Measurements from ENCODE around the gene RBM34.
"Not testable (repeated sequence)": the region's sequence is repeated elsewhere in the genome, so short reads cannot be mapped to it uniquely, and the experiment has no call there.

Gene RBM34

GRCh38 chr1:235097501-235097900 is 63.5 kb downstream of the RBM34 start:
- H3K27me3 Mint-ChIP-seq: peaks cover 13% of the 10 kb centered on the region
- not testable (repeated sequence) for H3K27ac Mint-ChIP-seq, H3K4me3 Mint-ChIP-seq

DNA sequence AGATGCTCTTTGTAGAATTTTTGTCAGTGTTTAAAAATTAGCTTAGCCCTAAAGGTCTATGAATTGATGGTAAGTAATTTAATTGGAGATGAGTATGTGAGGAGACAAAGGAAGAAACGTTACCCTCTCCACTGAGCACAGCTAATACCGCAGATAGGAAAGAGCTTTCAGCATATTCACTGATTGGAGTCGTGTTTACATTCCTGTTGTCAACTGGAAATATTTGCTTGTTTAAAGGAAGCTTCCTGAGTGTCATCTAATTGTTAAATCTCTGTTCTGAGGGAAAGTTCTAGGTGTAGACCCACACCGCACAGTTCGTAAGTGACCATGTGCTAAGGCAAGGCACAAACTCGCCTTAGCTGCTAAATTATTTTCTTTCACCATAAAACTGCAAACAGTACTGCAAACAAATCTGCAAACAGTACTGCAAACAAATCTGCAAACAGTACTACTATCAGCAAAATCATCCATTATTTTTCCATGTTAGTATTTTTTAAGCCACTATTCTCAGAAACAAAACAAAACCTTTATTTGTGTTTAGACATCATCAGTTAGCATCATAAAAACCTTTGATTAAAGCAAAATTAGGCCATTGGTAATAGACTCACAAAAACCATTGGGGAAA is 65.0 kb downstream of the RBM34 start:
- Mint-ChIP-seq H3K27me3 (peaks cover 9% of the 10 kb centered on the region), H3K9me3 (no peaks in the 10 kb centered on the region), H3K27ac (no peak overlapping the region), H3K4me1 (peaks cover 8% of the 10 kb centered on the region), H3K36me3 (ENCODE audit: low read depth) (no peaks in the 10 kb centered on the region), H3K4me3 (no peak overlapping the region)
- ATAC-seq (no peak), DNase-seq (no peak)

More at GRCh38 chr1:235097501-235097900, 63.5 kb downstream of the RBM34 start:
- H3K4me1 Mint-ChIP-seq: peaks cover 18% of the 10 kb centered on the region
- not testable (repeated sequence) for DNase-seq; H3K9me3 Mint-ChIP-seq; H3K36me3 Mint-ChIP-seq (ENCODE audit: low read depth); ATAC-seq

DNA sequence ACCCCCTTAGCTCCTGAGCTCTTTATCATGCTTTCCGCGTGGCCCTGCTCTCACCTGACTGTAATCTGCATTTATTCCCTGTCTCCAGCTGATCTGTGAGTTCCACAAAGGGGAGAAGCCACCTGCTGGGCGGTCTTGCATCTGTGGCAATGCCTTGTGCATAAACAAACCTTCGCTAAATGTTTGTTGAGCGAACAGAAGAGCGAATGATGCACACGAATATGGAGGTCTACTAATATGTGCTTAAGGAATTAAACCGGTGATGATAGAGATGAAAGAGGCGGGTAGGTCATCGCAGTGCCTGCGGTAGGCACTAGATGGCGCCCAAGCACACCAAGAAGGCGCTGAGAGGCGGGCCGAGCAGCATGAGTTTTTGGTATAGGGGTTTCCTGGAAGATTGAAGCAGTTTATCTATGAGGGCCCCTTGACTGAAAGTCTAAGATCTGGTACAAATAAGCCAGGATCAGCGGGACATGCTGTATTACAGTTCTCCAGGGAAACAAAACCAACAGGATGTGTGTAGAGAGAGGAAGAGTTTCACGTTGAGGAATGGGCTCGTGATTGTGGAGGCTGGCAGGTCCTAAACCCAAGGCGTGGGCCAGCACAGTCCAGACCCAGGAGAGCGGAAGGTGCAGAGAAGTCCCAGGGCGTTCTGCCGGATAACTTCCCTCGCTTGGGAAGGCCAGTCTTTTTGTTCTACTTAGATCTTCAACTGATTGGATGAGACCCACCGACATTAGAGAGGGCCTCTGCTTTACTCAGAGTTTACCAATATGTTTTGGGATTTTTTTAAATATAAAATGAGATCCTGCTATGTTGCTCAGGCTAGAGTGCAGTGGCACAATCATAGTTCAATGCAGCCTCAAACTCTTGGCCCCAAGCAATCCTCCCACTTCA is 67.1 kb downstream of the RBM34 start:
- DNase-seq (peak; percentile 89), ATAC-seq (peak; percentile 90)
- Mint-ChIP-seq H3K27ac (peak overlapping the region; percentile 23), H3K9me3 (no peaks in the 10 kb centered on the region), H3K27me3 (peaks cover 8% of the 10 kb centered on the region), H3K36me3 (ENCODE audit: low read depth) (no peaks in the 10 kb centered on the region), H3K4me1 (peaks cover 12% of the 10 kb centered on the region), H3K4me3 (no peak overlapping the region)

DNA sequence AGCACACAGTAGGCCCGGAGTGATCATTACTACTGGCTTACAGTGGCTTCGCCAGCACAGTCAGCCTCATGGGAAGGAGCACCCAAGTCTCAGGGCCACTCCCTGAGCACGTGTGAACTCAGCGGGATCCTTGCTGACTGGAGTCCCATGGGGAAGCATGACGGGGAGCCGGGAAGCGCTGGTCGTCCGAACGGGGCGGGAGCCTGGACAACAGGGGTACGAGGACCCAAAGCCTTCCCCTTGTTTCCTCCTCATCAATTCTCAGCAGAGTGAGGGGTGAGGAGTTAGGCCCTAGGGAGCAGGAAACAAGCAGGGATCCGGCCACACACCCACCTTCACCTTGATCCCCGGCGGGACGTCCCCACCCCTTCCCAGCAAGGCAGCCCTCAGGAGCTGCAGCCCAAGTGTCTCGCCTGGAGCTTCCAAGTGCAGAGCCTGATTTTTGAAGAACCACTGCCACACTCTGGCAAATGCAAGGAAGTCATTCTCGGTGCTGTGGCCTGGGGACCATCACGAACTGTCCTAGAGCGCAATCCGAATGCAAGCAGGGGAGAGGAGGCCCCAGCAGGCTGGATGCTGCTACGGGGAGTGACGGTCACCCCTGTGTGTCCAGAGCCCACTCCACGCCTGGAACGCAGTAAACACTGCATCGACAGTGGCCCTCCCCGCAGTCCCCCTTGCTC is 67.9 kb downstream of the RBM34 start:
- no peak for DNase-seq
- Mint-ChIP-seq H3K9me3 (no peaks in the 10 kb centered on the region), H3K36me3 (ENCODE audit: low read depth) (no peaks in the 10 kb centered on the region), H3K27ac (no peak overlapping the region), H3K27me3 (peaks cover 6% of the 10 kb centered on the region), H3K4me3 (no peak overlapping the region), H3K4me1 (peaks cover 12% of the 10 kb centered on the region)
- ATAC-seq: no peak

- not testable (repeated sequence) for H3K27me3 Mint-ChIP-seq; DNase-seq; H3K9me3 Mint-ChIP-seq; H3K36me3 Mint-ChIP-seq (ENCODE audit: low read depth); H3K27ac Mint-ChIP-seq; H3K4me3 Mint-ChIP-seq; ATAC-seq
- peaks cover 12% of the 10 kb centered on the region for H3K4me1 Mint-ChIP-seq
Measured at GRCh38 chr1:235092415-235092814, 68.6 kb downstream of the RBM34 start.

GRCh38 chr1:235092045-235092406 is 69.0 kb downstream of the RBM34 start:
- not testable (repeated sequence) for DNase-seq; H3K27ac Mint-ChIP-seq; H3K36me3 Mint-ChIP-seq (ENCODE audit: low read depth); H3K9me3 Mint-ChIP-seq; ATAC-seq; H3K4me3 Mint-ChIP-seq; H3K27me3 Mint-ChIP-seq
- H3K4me1 Mint-ChIP-seq: peaks cover 12% of the 10 kb centered on the region

GRCh38 chr1:235091319-235092044 is 69.6 kb downstream of the RBM34 start:
- H3K4me3 Mint-ChIP-seq; DNase-seq; ATAC-seq; H3K27me3 Mint-ChIP-seq; H3K36me3 Mint-ChIP-seq (ENCODE audit: low read depth); H3K27ac Mint-ChIP-seq; H3K9me3 Mint-ChIP-seq: not testable (repeated sequence)
- peaks cover 12% of the 10 kb centered on the region for H3K4me1 Mint-ChIP-seq

DNA sequence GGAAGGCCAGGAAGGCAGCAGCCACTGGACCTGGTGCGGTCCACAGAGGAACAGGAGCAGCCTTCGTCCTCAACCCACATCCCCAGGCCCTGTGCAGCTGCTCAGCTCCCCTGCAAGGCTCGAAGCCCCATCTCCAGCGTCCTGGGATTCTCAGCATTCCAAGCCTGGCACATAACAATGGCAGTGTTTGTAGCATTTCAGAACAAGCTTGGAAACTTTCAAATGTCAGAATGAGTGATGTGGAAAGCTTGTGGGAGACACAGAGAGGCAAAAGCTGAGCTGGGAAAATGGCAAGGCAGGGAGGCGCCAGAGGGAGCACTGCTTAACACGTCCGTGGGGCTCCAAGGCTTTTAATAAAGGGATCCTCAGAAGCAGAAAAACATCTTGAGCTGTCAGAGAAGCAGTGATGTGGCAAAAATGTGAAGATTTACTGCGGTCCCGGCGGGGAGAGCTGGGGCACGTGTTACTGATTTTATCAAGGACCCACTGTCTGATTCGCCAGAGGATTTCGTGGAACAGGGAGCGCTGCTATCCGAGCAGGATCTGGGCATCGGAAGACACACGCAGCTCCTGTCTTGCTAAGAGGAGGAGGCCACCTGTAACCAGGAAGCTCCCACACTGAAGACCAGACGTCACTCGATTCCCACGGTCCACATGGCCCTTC is 70.5 kb downstream of the RBM34 start:
- no peaks in the 10 kb centered on the region for H3K36me3 Mint-ChIP-seq (ENCODE audit: low read depth)
- H3K27me3 Mint-ChIP-seq: peaks cover 5% of the 10 kb centered on the region
- DNase-seq (no peak), ATAC-seq (no peak)
- peaks cover 12% of the 10 kb centered on the region for H3K4me1 Mint-ChIP-seq
- H3K27ac Mint-ChIP-seq: no peak overlapping the region
- no peaks in the 10 kb centered on the region for H3K9me3 Mint-ChIP-seq
- H3K4me3 Mint-ChIP-seq: no peak overlapping the region

DNA sequence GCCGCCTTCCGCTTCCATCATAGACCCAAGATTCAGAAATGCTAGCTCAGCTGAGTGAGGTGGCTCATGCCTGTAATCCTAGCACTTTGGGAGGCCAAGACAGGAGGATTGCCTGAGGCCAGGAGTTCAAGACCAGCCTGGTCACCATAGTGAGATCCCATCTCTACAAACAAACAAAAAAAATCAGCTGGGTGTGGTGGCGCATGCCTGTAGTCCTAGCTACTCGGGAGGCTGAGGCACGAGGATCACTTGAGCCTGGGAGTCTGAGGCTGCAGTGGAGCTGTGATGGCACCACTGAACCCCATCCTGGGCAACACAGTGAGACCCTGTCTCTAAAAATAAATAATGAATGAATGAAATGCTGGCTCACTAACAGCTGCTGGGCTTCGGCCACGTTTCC is 72.1 kb downstream of the RBM34 start:
- DNase-seq (no peak), ATAC-seq (no peak)
- H3K4me3 Mint-ChIP-seq: no peak overlapping the region
- peaks cover 11% of the 10 kb centered on the region for H3K4me1 Mint-ChIP-seq
- H3K27me3 Mint-ChIP-seq: peaks cover 3% of the 10 kb centered on the region
- no peaks in the 10 kb centered on the region for H3K36me3 Mint-ChIP-seq (ENCODE audit: low read depth)
- H3K9me3 Mint-ChIP-seq: no peaks in the 10 kb centered on the region
- H3K27ac Mint-ChIP-seq: no peak overlapping the region

DNA sequence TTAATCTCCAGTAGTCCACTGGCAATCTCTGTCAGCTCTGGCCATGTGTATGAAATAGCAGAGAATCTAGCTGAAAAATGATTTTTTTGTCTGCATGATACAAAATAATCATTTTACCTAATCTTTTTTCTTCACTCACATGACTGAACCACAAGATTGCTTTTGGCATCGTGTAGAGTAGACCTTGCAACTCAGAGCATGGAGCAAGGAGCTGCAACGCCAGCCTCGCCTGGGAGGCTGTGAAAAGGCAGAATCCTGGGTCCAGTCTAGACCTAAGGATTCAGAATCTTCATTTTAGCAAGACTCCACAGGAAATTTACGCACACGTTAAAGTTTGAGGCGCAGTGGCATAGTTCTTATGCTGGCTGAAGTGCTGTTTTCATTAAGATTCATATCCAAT is 72.6 kb downstream of the RBM34 start:
- Mint-ChIP-seq H3K4me3 (no peak overlapping the region), H3K4me1 (peaks cover 12% of the 10 kb centered on the region), H3K27ac (no peak overlapping the region), H3K9me3 (no peaks in the 10 kb centered on the region), H3K36me3 (ENCODE audit: low read depth) (no peaks in the 10 kb centered on the region), H3K27me3 (no peaks in the 10 kb centered on the region)
- DNase-seq: no peak
- no peak for ATAC-seq

GRCh38 chr1:235087906-235088305 is 73.1 kb downstream of the RBM34 start:
- ATAC-seq: no peak
- Mint-ChIP-seq H3K9me3 (no peaks in the 10 kb centered on the region), H3K27me3 (no peaks in the 10 kb centered on the region), H3K36me3 (ENCODE audit: low read depth) (no peaks in the 10 kb centered on the region), H3K4me3 (no peak overlapping the region), H3K27ac (no peak overlapping the region), H3K4me1 (peaks cover 17% of the 10 kb centered on the region)
- no peak for DNase-seq

DNA sequence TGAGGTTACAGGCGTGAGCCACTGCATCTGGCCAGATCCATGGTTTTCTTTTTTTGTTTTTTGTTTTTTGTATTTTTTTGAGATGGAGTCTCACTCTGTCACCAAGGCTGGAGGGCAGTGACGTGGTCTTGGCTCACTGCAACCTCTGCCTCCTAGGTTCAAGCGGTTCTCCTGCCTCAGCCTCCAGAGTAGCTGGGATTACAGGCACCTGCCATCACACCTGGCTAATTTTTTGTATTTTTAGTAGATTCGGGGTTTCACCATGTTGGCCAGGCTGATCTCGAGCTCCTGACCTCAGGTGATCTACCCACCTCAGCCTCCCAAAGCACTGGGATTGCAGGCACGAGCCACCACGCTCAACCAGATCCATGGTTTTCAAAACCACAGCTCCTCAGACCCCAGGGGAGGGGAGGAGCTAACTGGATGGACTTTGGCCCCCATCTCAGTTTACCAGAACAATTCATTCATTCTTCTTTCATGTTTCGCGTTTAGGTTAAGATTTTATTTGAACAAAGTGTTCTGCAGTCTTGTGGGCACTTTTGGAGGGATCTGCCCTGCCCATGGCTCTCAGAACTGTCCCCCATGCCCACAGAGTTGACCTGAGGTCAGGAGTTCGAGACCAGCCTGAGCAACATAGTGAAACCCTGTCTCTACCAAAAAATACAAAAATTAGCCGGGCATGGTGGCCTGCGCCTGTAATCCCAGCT is 75.5 kb downstream of the RBM34 start:
- not testable (repeated sequence) for H3K9me3 Mint-ChIP-seq; H3K36me3 Mint-ChIP-seq (ENCODE audit: low read depth); H3K27ac Mint-ChIP-seq; H3K27me3 Mint-ChIP-seq; H3K4me3 Mint-ChIP-seq; ATAC-seq; DNase-seq
- peaks cover 25% of the 10 kb centered on the region for H3K4me1 Mint-ChIP-seq

Measured in activated naive CD8-positive, alpha-beta T cell treated with anti-CD3 and anti-CD28 coated beads, Interleukin-2, amount 50 U/mL, for 24 hours (primary cell).